ENCODE data around the gene ERCC6L2.

DNA sequence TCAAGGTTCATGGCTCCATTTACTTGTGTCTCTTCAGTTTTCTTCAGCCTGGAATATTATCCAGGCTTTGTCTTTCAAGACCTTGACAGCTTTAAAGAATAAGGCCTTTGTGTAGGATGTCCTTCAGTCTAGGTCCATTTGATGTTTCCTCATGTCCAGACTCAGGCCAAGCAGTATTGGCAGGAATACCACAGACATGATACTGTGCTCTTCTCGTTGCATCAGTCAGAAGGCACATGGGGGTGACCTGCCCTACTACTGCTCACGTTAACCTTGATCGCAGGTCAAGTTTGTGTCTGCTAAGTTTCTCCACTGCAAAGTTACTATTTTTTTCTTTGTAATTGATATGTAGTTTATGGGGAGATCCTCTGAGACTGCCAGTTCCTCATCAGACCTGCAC, 88.2 kb downstream of the ERCC6L2 start:
- TF ChIP-seq GATA3 (IDR thresholded peaks at IDR 0.05; ENCODE audit: low read depth, low read length) (no peak), GATA2 (IDR thresholded peaks at IDR 0.05; ENCODE audit: low read depth, low read length) (no peak)

Data from SH-SY5Y (cell line).